Activated CD8-positive, alpha-beta memory T cell treated with anti-CD3 and anti-CD28 coated beads for 4 hours (primary cell): ENCODE results near the gene TNIP1.

Experiments used
- DNase-seq, 2 donors: peaks; one replicate each; pipeline ENCODE4 v3.0.0-alpha.2; 2020; ENCODE audit warnings: low read depth in 2 of 2

Gene TNIP1

GRCh38 chr5:151022511-151023018 is 58.3 kb downstream of the TNIP1 start:
- DNase-seq: no peak

DNA sequence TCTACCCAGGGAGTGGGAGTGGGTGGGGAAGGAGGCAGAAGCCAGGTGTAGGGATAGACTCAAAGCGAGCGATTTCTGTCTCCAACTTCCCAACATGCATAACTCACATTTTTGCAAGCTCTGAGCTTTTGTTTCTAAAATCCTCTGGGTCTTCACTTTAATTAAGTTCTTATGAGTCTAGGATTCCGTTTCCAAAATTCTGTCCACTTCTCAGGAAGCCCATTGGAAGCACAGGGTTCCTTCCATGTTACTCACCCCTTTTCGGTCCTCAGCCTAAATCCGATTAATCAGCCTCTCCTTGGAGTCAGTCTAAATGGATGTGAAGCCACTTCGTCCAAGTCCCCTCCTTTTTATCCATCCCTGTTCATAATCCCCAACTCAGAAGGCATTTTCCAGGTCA is 59.1 kb downstream of the TNIP1 start:
- DNase-seq: no peak

DNA sequence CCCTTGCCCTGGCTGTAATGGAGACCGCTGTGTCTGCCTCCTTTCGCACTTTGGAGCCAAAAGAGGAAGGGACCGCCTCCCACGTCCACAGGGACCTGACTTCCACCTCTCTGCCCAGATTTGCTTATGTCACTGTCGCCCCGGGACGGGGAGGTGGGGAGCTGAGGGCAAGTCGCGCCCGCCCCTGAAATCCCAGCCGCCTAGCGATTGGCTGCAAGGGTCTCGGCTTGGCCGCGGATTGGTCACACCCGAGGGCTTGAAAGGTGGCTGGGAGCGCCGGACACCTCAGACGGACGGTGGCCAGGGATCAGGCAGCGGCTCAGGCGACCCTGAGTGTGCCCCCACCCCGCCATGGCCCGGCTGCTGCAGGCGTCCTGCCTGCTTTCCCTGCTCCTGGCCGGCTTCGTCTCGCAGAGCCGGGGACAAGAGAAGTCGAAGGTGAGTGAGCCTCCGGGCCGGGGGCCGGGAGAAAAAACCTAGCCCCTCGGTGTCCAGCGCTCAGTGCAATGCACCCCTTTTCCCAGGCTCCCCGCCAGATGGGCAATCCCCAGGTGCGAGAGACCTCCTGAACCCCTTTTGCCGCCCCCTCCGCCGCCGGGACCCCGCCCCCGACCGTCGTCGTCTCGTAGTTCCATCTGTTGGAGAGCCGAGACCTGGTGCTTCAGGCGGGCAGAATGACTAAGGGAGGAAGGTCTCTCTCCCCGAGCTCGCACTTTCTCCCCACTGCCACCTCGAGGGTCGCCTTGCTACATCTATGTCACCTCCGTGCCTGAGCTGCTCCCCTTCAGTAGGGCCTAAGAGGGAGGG is 60.3 kb downstream of the TNIP1 start, which contains the start of gene GPX3:
Gene GPX3, plus strand, starts transcription at position 288 of the 807 bp plus-strand sequence. Its CDS starts 64 bp downstream, at position 352.
- peak in 1 of 2 donors; percentile 4 for DNase-seq

GRCh38 chr5:151019331-151019730 is 61.5 kb downstream of the TNIP1 start:
- no peak for DNase-seq

DNA sequence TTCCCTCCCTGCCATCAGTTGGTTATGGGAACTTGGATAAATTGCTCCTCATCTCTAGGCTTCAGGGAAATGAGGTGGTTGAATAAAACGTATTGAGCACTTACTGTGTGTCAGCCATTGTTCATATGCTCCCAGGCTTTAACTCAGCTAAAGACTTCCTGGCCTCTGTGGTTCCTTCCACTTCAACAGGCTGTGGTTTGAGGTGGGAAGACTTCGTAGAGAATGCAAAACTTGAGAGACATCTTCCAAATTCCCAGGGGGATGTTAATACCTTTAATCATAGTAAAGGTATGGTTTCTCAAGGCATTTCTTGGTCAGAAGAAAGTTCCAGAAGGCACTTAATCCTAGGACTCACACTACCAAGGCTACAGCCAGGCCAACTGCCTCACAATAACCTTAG is 62.0 kb downstream of the TNIP1 start:
- no peak for DNase-seq

- DNase-seq: no peak
Measured at GRCh38 chr5:151017897-151018296, 62.9 kb downstream of the TNIP1 start.

- no peak for DNase-seq
Measured at GRCh38 chr5:151016700-151017099, 64.1 kb downstream of the TNIP1 start.

GRCh38 chr5:151015974-151016587 is 64.8 kb downstream of the TNIP1 start:
- DNase-seq: no peak

DNA sequence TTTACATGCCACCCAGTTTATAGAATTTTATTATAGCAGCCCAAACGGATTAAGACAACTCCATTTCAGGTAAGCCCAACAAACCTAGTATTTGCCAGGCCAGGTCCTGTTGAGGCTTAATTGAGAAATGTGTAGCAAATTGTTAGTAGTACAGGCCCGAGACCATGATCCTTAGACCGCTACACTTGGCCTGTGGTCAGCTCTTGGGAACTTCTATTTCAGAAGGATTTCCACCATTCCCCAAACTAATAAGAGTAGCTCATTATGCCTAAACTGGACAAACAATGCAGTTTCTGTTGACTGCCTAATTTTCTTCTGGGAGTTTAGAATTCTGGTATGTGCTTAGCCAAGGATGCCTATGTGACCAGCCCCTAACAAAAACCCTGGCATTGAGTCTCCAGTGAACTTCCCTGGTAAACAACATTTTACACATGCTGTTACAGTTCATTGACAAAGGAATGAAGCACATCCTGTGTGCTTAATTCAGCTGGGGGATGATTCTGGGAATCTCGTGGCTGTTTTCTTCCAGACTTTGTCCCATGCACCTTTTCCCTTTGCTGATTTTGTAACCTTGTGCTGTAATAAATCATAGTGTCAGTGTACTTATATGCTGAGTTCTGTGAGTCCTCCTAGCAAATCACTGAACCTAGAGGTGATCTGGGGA is 66.0 kb downstream of the TNIP1 start:
- DNase-seq: no peak

DNA sequence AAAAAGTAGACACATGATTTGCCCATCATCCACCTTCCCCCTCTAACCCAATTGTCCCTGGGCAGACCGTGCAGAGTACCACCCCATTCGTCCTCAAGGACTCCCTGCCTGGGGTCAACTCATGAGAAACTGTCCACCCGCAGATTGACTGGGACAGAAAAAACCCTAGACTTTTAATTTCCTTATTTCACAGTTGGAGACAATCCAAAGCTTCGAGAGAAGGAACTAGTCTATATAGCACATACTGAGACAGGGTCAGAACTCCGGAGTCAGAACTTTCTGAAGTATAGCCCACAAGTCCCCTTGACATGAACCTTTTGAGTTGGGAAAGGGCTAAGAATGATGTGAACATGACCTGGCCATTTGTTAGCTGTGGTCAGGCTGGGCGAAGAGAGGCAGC is 68.0 kb downstream of the TNIP1 start:
- no peak for DNase-seq

GRCh38 chr5:151008906-151009305 is 71.9 kb downstream of the TNIP1 start:
- no peak for DNase-seq

GRCh38 chr5:151008210-151008491 is 72.7 kb downstream of the TNIP1 start:
- DNase-seq: no peak

- no peak for DNase-seq
Measured at GRCh38 chr5:151007430-151008209, 73.2 kb downstream of the TNIP1 start.

GRCh38 chr5:151006704-151007334 is 74.0 kb downstream of the TNIP1 start:
- no peak for DNase-seq

DNA sequence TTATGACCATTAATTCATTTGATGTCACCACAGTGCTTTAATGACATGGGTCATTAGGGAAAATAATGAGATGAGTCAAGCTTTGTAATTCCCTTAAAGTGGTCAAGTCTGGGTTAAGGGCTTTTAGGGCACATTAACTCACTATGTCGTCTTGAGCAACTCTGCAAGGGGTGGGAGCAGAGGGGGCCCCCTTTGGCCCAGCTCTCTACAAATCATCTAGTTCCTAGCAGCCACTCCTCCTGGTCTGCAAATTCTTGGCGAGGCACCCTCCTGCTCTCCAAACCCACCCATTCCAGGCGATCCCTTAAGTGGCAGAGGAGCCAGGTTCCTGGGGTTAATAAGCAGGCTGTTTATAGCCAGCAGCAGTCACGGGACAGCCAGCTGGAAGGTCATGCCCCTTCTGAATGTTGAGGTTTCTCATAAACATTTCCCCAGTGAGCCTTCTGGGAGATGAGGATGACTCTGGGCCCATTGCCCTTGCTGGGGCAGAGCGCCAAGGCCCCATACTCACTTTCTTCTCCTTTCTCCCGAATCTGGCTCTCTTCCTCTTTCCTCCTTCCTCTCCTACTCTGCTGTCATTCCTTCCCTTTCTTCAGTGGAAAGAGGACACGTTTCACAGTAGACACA is 74.8 kb downstream of the TNIP1 start:
- DNase-seq: no peak

DNA sequence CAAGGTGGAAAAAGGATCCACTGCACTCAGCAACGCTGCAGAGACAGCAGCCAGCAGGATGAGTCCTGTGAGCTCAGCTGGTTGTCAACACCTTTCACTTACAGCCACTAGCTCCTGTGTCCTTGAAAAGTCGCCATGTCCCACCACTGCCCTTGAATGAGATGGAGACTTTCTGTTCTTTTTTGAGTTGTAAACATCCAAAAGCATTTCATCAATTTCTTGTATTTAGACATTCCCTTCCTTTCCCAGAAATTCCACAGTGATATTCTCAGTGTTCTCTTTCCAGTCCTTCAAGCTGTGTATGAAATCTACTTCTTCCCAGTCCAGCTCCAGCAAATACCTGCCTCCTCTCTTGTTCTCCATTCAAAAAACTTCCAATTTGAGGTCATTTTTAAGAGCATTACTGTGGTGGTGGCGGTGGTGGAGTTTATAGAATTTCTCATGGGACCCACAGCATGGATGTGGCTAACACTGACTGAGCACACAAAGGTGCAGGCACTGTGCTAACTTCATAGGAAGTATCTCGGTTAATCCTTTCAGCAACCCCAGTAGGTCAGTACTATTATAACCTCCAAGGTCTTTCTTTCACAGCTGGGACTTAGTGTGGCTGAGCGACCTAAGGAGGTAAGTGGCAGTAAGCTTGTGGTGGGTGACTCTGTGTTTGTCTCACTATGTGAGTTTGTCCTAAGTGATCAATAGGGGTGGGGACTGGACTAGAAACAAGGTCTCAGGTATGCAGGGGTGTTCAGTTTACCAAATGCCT is 75.5 kb downstream of the TNIP1 start:
- DNase-seq: no peak

DNA sequence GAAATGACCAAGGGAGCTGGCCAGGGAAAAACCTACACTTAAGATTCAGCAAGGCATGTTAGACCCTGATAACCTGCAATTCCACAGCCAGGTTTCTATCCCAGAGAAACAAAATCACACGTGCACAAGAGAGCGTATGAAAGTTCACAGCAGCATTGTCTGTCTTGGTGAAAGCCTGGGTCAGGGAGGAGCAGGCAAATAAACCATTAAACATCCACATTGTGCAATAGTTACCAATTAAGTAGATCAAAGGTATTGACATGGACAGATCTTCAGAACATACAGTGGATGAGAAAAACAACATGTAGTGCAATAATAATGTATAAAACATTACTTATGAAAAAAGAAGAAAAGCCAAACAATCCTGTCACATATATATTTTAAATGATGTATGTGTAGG is 76.3 kb downstream of the TNIP1 start:
- no peak for DNase-seq

GRCh38 chr5:151003503-151003860 is 77.4 kb downstream of the TNIP1 start:
- no peak for DNase-seq

- DNase-seq: no peak
Measured at GRCh38 chr5:151002681-151003502, 77.9 kb downstream of the TNIP1 start.

DNA sequence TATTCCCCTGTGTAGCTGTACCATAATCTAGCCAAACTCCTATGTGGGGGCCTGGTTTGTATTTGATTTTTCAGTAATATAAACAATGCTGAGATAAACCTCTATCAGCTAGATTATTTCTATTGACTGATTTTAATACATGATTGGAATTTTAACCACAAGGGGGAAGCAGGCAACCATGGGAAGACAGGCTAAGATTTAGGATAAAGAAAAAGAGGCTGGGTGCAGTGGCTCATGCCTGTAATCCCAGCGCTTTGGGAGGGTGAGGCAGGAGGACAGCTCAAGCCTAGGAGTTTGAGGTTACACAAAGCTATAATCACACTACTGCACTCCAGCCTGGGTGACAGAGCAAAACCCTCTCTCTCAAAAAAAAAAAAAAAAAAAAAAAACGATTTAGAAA is 78.6 kb downstream of the TNIP1 start:
- DNase-seq: no peak
